ENCODE data around the gene GGTA1.

DNA sequence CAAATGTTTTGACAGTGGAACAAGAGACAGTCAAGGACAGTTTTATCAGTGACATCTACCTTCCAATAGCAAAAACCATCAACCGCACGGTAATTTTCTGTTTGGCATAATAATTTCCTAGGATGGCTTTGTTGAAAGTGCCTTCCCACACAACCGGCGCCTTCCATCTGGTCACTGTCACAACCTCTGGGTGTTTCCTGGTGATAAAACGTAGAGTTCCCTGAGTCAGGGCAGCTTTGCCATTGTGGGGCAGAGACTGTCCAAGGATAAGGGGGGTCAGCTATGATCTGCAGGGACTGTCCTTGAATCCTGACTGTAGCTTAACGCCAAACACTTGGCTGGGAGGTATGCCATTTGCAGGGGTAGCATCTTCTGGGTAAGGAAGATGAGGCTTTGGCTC lies 47.6 kb downstream of the GGTA1 start:
- TF ChIP-seq EZH2 (IDR thresholded peaks at IDR 0.05; ENCODE audit: low read depth, low read length, severe bottlenecking) (no peak), TBP (IDR thresholded peaks at IDR 0.05; ENCODE audit: low read depth, low read length) (no peak), MAX (IDR thresholded peaks at IDR 0.05) (no peak)
- TF ChIP-seq, protein P1, sequence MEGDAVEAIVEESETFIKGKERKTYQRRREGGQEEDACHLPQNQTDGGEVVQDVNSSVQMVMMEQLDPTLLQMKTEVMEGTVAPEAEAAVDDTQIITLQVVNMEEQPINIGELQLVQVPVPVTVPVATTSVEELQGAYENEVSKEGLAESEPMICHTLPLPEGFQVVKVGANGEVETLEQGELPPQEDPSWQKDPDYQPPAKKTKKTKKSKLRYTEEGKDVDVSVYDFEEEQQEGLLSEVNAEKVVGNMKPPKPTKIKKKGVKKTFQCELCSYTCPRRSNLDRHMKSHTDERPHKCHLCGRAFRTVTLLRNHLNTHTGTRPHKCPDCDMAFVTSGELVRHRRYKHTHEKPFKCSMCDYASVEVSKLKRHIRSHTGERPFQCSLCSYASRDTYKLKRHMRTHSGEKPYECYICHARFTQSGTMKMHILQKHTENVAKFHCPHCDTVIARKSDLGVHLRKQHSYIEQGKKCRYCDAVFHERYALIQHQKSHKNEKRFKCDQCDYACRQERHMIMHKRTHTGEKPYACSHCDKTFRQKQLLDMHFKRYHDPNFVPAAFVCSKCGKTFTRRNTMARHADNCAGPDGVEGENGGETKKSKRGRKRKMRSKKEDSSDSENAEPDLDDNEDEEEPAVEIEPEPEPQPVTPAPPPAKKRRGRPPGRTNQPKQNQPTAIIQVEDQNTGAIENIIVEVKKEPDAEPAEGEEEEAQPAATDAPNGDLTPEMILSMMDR (IDR thresholded peaks at IDR 0.05; ENCODE audit: control extremely low read depth in 1 of 3, insufficient read depth in 1 of 3, low read depth in 1 of 3, low read length in 3 of 3) = no peak

All from H1 (cell line).